ENCODE data around the gene TCF7L1.

GRCh38 chr2:85226783-85227182, 93.6 kb downstream of the TCF7L1 start:
- TF ChIP-seq CTCF (conservative IDR thresholded peaks at IDR 0.05; ENCODE audit: low read length) (no peak), EZH2phosphoT487 (IDR thresholded peaks at IDR 0.05; ENCODE audit: borderline replicate concordance, low read depth, low read length) (no peak)

Data from OCI-LY7 (cell line).